Activated CD8-positive, alpha-beta memory T cell treated with anti-CD3 and anti-CD28 coated beads, Interleukin-2, amount 50 U/mL, for 24 hours (primary cell): Measurements from ENCODE around the gene NTS.

Experiments
- DNase-seq: peaks from one replicate; pipeline ENCODE4 v3.0.0-alpha.2; 2020; ENCODE audit errors: extremely low read depth

Gene NTS, protein sequence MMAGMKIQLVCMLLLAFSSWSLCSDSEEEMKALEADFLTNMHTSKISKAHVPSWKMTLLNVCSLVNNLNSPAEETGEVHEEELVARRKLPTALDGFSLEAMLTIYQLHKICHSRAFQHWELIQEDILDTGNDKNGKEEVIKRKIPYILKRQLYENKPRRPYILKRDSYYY

DNA sequence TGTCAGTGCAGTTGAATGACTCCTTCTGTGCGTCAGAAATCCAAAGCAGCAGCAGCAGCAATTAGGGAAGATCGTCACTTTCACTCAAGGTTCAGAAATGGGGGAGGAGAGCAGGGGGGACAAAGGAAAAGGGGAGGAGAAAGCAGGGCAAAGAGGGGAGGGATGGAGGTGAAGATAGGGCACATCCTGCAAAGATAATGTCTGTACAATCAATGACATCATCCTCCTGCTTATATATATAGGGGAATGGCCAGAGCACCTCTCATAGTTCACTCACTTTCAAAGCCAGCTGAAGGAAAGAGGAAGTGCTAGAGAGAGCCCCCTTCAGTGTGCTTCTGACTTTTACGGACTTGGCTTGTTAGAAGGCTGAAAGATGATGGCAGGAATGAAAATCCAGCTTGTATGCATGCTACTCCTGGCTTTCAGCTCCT, at the start of gene NTS:
NTS (plus strand) TSS at position 265 of the 431 bp plus-strand sequence; CDS start at position 374, 109 bp downstream.
- DNase-seq = no peak

DNA sequence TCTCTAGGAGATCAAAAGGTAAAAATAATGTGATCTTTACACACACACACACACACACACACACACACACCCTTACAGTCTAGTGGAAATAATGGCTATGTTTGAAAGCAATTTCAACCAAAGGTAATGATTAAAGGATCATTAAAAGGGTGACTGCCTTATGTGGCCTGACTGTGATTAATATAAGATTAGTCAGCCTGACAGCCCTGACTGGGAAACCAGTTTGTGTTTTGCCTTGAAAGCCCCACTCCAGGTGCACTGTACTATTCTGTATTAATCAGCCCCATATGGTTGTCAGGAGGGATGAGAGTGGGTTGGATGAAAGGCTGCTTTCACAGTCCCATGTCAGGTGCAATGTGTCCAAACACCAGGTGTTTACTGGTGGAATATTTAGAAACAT, 48.3 kb upstream of the NTS start:
- DNase-seq = no peak

DNA sequence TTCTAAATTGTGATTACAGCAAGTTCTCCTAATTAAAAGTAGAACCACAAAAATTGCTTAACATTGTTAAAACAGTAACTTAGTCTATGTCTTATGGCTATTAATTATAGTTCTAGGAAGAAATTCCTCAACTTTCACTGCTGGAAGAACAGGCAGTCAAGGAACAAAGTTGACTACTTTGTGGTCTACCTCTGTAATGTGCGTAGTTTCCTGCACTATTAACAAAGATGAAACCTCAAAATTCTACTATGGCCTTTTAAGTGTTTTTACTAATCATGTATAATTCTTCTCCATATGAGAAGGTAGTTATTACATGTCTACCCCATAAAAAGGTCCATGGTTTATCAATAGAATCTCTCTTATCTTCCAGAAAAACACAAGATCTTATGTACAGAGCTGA, 45.5 kb upstream of the NTS start:
- no peak for DNase-seq

DNA sequence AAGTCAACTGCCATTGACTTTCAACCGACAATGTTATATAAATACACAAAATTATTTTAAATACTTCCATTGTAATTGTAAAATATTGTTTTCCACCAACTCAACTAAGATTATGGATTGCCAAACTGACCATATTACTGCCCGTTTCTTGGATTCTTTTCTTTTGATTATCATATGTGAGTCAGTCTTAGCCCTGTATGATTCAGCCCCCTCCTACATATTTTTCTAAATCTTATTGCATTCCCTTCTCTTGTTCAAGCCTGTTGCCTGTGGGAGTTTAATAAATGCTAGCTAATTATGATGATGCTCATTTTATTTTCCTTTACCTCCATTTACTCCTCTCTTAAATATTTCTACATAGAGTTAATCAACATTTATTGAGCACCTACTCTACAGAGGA, 44.7 kb upstream of the NTS start:
- no peak for DNase-seq

DNA sequence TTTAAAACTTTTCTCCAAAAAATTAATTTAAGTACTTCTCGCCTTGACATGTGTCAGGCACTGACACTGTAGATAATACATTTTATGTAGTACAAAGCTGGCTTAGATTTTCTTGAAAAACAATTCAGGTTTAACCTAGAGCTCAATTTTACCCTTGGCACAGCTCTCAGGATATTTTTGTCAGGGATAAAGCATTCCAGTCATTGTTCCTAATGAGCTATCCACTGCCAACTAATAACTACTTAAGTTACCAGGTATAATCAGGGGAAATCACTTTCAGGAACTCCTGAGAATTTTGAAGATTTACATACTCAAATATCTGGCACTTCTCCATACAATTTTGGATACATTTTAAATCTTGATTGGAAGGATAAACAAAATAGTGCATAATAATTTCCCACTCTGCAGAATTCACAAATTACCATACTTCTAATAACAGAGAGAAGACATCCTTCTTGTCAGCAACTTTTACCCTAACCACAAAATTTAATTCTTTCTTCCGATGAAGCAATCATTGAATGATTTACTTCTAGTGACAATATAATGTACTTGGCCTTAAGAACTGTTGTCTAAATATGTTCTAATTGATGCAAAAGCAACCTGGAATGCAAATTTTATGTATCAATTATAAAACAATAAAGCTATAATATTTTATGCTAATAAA, 42.6 kb upstream of the NTS start:
- DNase-seq = no peak

DNA sequence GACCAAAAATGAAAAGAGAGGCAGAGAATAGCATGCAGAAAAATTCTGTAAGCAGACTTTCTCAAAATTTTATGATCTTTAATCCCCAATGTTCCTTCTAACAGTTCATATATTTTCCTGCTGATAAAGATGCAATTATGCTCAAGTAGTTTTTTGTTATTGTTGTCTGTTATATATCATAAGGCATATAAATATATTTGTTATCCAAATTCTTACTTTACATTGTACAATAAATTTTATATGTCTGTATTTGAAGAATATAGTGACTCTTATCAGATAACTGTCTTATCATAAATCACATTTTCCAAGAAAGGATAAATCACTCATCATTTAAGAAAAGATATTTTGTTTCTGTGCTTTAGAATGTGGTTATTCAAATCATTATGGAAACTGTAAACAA, 40.5 kb upstream of the NTS start:
- no peak for DNase-seq

DNA sequence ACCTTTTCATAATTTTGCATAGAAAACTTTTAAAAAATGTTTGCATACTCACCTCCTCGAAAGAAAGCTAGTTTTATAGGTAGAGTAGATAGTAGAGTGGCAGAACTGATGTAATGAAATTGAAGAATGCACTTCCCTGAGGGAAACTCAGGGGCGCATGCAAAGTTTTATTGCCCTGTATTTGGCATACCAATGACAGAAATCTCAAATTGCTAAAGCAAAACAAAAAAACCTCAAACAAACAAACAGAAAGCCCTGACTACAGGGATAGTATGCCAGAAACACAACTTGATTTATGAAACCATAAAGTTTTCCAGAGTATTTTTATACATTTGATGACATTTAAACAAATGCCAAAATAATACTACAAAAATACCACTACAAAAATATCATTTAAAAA, 39.7 kb upstream of the NTS start:
- no peak for DNase-seq

DNA sequence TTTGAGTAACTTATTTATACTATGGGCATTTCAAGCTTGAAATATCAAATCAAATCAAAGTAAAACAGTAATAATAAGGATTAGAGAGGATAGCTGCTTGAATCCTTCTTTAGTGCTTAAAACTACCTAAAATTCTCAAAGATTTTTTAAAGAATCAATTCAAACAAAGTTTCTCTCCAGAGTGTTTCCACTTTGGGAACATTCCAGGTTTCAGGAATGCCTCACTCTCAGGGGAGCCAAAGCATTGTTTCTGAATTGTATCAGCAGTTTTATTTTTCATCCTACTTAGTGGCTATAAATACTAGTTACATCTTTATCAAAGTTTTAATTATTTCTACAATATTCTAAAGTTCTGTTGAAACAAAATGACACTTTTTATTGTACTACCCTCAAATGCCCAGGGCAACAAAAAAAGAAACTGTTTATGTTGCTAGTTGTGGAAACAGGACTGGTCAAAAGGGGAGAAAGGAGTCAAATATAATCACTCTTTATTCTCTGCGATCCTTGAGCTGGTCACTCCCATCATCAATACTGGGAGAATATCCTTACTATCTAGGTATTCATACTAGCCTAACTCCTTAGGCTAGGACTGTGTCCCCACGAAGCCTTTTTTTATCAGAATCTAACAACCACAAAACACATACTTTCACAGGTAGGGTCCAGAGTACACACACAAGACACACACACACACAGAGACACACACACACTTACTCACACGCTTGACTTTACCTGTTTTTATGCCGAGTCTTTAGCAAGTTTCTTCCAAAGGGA, 38.5 kb upstream of the NTS start:
- no peak for DNase-seq

DNA sequence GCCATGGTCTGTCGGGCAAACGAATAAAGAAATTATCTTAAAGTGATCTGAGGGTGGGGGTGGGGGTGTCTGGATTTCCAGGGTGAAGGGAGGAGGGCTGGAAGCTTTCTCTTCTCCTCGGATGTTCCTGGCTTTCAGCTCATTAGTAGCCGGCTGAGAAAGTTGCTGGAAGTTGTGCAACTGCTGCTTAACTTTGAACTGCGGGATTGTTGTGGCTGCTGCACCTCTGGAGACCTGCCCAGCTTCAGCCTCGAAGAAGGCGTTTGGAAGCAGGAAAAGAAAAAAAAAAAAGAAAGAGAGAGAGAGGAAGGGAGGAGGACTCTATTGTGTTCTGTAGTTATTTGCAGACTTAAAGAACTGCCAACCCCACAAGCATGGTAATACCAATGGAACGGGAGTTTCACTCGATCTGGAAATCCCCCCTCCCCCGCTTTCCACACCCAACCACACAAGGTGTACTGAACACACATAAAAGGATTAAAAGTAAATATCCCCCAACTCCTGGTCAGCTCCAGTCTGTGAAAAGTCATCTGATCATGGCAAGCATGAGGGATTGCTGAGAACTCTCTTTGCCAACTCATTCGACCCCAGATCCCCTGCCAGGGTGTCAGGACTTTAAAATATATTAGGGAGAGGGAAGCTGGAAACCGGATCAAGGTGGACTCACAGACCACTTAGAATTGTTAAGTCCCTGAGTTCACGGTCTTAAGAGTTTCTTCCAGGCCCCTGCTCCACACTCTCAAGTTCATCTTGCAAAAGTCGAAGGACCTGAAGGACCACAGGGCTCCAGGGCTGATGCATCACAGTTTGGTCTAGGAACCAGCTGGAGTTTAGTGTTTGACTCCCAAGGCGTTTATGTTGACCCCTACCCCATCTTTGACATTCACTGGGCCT, 37.7 kb upstream of the NTS start, which contains the start of gene RASSF9:
RASSF9 (minus strand) TSS at position 213 of the 894 bp plus-strand sequence; CDS start at position 5, 208 bp downstream.
- no peak for DNase-seq

DNA sequence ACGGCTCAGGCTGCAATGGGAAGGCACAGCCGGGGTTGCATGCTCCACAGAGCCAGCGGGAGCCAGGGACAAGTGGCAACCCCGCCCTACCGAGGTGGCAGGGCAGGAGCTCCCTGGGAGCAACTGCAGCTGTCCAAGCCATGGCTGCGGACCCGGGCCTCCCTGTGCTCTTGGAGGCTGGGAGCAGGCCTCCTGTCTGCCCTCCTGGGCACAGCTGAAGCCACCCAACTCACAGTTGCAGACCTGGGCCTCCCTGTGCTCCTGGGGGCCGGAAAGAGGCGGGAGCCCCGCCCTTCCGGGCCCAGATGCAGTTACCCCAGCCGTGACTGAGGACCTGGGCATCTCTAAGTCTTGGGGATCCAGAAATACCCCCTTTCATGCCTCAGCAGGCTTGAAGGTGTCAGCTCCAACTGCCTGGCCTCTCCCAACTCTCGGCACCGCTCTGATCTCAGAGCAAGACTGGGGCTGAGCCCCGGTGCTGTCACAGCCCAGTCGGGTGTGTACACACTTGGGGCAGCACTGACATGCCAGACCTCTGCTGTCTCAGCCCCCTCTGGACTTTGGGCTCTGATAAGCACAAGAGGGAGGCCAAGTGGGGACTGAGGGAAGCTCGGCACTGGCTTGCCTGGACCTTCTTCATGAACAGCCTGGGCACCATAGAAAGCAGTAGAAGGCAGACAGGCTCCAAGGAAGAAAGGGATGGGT, 30.3 kb upstream of the NTS start:
- no peak for DNase-seq

DNA sequence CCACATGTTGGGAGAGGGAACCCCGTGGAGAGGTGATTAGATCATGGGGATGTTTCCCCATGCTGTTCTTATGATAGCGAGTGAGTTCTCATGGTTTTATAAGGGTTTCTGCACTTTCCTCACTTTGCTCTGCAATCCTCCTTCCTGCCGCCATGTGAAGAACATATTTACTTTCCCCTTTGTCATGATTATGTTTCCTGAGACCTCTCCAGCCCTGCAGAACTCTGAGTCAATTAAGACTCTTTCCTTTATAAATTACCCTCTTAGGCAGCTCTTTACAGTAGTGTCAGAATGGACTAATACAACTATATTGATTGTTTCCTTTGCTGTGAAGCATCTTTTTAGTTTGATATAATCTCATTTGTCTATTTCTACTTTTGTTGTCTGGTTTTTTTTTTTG, 24.8 kb upstream of the NTS start:
- no peak for DNase-seq

DNA sequence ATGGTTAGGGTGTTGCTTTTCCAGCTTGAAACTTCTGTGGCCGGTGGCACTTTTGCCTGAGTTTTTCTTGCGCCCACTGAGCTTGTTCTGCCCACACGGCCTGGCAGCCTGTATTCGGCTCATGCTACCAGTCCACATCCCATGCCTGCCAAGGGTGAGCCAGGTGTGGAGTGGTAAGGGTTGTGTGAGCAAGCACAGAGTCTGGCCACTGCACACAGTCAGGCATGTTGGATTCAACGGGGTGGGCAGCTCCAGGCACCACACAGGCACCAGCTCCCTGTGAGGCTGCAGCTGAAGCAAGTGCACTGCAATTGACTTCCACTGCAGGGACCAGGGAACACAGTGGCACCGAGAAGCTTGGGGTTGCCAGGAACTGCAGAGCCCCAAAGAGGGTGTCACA, 18.8 kb upstream of the NTS start:
- no peak for DNase-seq

DNA sequence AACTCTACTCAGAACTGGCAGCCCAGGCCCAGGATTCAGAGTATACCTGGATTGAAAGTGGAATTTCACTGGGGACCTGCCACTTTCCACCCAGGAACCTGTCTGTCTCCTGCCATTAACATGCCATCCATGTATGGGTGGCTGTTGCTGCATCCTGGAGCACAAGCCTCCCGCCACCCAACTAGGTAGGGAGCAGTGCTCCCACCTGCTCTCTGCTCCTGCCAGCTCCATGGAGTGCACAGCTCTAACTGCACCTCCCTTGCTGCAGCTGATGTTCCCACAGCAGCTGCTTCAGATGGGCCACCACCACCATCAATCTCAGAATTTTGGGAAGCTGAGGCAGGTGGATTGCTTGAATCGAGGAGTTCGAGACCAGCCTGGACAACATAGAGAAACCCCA, 17.1 kb upstream of the NTS start:
- no peak for DNase-seq

DNA sequence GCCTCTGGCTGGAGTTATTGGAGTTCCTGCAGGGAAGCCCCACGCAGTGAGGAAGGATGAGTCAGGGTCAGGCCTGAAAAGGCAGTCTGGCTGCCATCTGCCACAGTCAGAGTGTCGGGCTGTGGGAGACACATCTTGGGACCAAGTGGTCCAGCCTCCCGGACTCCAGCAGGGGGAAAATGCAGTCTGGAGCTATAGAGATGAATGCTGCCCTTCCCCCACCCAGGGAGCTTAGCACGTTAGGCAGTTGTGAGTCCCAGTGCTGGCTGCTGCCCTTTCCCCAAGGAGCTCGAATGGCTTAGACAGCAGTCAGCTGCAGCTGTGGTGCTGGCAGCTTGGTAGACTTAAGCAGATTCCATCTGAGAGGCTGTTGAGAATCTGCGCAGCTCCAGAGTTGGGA, 8.2 kb upstream of the NTS start:
- DNase-seq = no peak

DNA sequence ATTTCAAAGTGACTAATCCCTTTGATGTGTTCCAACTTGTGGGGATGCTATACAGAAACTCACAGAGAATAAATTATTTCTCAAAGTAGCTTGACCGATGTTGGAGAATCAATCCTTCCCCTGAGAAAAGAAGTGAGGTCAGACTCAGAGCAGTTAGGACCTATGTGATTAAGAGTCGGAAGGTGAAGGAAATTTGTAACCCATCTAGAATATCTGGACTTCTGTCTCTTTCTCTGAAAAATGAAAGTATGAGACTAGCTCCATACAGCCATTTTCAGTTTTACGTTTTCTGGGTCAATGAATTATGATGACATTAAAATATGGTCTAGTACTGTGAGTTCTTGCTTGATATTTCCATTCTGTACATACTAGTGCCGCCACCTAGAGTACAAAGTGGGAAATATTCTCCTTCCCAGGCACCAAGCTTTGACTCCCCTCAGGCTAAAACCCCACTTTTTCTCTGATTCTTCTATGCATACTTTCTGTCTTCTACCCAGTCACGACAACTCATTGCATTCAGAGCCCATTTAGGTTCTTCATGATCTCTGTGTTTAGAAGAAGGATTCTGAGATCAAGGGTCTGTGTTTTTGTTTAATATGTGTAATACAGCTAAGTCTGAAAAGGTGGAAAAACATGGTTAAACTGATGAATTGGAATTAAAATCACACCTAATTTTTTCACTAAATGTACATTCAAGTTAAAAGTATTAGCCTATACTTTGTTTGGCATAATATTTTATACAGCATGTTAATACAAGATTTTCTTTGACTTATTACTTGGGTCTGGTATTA, 6.9 kb upstream of the NTS start:
- no peak for DNase-seq

DNA sequence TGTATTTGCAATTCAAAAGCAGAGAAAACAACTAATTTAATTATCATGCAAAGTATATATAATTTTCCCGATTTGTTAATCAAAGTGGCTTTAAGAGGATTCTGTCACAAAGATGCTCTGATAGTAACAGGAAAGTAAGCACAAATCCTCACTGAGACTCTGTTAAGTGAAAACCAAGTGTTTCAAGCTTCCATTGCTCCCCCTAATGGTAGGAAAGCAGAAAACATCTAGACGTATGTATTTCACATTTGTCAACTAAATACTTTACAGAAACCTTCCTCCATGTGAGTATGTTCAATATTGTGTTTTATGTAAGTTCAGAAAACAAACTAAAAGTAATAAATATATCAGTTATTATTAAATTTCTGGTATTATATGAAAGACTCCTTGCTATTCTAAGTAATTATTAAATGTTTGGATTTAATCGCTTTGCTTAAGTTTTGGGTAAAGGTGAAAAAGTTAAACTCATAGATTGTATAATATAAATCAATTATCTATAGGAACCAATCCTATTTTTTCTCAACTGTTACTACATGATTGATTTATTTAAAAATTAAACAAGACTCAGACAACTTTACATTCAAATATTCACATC, 1.5 kb upstream of the NTS start:
- DNase-seq = no peak

DNA sequence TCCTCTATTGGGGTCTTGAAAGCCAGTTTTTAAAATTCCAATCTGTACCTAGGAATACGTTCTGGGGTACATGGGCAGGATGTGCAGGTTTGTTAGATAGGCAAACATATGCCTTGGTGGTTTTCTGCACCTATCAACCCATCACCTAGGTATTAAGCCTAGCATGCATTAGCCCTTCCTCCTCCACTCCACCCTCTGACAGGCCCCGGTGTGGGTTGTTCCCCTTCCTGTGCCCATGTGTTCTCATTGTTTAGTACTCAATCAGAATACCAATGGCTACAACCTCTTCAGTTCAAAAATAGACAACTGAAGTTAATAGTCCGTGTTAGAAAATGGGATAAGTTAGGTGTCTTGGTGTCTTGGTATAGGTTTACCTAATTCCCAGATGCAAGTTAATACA, 3.4 kb downstream of the NTS start:
- no peak for DNase-seq

DNA sequence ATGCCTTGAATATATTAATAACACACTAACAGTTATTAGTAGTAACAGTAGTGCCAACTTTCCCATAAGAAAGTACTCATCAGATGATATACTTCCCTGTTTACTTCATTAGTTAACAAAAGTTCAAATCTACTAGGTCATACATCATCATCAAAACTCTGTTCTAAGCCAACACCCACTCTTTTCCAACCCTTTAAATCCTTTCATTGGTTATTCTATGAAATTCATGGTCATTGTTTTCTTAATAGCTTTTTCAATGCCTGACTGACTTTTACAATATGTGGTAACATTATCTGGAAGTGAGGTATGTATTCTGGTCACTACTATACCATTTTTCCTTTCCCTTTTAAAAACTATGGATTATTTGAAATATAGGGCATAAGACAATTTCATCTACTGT, 9.7 kb downstream of the NTS start:
- DNase-seq = no peak

DNA sequence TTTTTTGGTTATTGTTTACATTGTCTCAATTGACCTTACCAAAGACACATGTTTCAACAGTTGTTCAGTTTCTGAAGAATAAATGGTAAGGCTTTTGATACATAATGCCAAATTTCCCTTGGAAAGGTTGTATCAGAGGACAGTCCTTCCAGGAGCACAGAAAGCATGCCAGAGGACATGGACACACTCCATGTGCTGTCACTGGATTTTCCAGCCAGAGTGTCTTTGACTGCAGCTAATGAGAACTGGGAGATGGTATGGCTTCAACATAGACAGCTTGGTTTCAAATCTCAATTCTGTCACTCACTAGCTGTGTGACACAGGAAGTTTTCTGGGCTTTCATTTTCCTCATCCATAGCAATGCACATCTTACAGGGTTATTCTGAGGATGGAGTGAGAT, 20.6 kb downstream of the NTS start:
- no peak for DNase-seq

DNA sequence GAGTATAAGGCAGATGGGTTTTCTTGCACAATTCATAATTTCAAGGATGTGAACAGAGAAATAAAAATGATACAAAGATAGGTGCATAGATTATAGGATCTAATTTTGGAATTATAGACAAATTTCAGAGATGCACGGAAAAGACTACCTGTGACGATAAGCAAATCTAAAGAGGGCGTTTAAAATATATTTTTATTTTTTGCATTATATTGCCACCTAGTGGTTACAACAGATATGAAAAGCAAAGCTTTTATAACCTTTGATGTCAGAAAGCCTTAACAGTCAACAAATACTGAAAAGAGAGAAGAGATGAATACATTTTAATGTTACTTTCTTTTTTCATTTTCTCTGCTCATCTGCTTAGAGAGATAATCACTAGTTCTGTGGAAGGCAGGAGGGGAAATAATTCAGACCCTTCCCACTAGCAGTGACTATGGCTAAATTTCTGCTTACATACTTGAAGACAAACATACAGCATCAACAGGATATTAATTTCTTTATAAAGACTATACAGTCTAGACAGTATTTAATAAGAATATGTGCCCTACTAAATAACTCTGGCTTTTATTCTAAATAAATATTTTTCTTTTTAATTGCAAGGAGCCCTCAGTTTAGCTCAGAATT, 46.3 kb downstream of the NTS start:
- DNase-seq = no peak
